Measurements from ENCODE around the gene PRPF6. TPM values are rescaled to one million over a fixed set of nuclear protein-coding genes. Genes with fewer than 3 reads are reported as not detected.

The PRPF6 gene
- total and polyA plus RNA-seq, 2 of the 13 experiments (the other 11 are each of a cell fraction or from before 2014, with no cell fraction given) = 63.7 to 101 TPM

DNA sequence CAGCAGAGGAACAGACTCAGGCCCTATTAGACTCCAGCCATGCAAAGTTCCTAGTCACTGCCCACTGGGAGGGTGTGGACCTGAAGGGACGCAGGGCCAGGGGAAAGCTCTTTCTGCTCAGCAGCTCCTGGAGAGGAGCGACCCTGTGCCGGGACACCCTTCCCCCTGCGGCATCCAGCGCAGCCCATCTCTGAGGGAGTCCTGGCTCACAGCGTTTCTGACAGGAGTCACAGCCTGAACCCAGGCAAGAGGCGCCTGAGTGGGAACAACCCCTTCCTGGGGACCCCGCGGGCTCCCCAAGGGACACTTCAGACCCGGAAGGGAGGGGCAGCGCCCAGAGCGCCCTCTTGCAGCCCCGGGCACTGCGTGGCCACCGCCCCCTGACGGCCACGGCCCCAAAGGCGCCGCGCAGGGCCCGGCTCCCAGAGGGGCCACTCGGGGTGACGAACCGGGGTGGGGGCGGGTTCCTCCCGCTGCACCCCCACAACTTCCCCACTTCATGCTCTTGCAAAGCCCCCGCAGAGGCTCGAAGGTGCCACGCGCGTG is 25.6 kb upstream of the PRPF6 start (continued):
- TF ChIP-seq, protein P1, sequence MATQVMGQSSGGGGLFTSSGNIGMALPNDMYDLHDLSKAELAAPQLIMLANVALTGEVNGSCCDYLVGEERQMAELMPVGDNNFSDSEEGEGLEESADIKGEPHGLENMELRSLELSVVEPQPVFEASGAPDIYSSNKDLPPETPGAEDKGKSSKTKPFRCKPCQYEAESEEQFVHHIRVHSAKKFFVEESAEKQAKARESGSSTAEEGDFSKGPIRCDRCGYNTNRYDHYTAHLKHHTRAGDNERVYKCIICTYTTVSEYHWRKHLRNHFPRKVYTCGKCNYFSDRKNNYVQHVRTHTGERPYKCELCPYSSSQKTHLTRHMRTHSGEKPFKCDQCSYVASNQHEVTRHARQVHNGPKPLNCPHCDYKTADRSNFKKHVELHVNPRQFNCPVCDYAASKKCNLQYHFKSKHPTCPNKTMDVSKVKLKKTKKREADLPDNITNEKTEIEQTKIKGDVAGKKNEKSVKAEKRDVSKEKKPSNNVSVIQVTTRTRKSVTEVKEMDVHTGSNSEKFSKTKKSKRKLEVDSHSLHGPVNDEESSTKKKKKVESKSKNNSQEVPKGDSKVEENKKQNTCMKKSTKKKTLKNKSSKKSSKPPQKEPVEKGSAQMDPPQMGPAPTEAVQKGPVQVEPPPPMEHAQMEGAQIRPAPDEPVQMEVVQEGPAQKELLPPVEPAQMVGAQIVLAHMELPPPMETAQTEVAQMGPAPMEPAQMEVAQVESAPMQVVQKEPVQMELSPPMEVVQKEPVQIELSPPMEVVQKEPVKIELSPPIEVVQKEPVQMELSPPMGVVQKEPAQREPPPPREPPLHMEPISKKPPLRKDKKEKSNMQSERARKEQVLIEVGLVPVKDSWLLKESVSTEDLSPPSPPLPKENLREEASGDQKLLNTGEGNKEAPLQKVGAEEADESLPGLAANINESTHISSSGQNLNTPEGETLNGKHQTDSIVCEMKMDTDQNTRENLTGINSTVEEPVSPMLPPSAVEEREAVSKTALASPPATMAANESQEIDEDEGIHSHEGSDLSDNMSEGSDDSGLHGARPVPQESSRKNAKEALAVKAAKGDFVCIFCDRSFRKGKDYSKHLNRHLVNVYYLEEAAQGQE (IDR thresholded peaks at IDR 0.05; ENCODE audit: borderline replicate concordance in 1 of 2, low read depth in 1 of 2, low read length in 2 of 2) = no peak
- peak; percentile 97; the same call in 1 of the 2 replicates for TF ChIP-seq ZNF354B (CRISPR knock-in tag; IDR thresholded peaks at IDR 0.05)
- TF ChIP-seq, protein P2, sequence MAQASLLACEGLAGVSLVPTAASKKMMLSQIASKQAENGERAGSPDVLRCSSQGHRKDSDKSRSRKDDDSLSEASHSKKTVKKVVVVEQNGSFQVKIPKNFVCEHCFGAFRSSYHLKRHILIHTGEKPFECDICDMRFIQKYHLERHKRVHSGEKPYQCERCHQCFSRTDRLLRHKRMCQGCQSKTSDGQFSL (CRISPR knock-in tag; IDR thresholded peaks at IDR 0.05) = no peak
- no peak for TF ChIP-seq ETV6 (CRISPR knock-in tag; conservative IDR thresholded peaks at IDR 0.05)
- no peak for TF ChIP-seq CEBPG (CRISPR knock-in tag; IDR thresholded peaks at IDR 0.05)
- TF ChIP-seq ZNF441 (CRISPR knock-in tag; IDR thresholded peaks at IDR 0.05; ENCODE audit: borderline replicate concordance) = no peak
- TF ChIP-seq NKX3-1 (CRISPR knock-in tag; IDR thresholded peaks at IDR 0.05) = no peak
- no peak for TF ChIP-seq ZNF724P (CRISPR knock-in tag; IDR thresholded peaks at IDR 0.05; ENCODE audit: borderline replicate concordance)
- no peak for TF ChIP-seq NCOA2 (CRISPR knock-in tag; IDR thresholded peaks at IDR 0.05)
- peak; percentile 96 for TF ChIP-seq ZFP82 (CRISPR knock-in tag; IDR thresholded peaks at IDR 0.05; ENCODE audit: borderline replicate concordance)
- 0 out of 2 replicates have a peak, but pooled peaks have one; percentile 5 for TF ChIP-seq ELF4 (CRISPR knock-in tag; IDR thresholded peaks at IDR 0.05; ENCODE audit: borderline replicate concordance)
- TF ChIP-seq ZFP36 (IDR thresholded peaks at IDR 0.05; ENCODE audit: borderline replicate concordance, low read depth, low read length, partially characterized antibody) = no peak
- no peak for TF ChIP-seq ZNF224 (CRISPR knock-in tag; IDR thresholded peaks at IDR 0.05)
- no peak for TF ChIP-seq ZNF549 (CRISPR knock-in tag; IDR thresholded peaks at IDR 0.05)
- no peak for TF ChIP-seq ZNF678 (CRISPR knock-in tag; IDR thresholded peaks at IDR 0.05)
- no peak for TF ChIP-seq ZNF607 (CRISPR knock-in tag; IDR thresholded peaks at IDR 0.05; ENCODE audit: borderline replicate concordance)
- no peak for TF ChIP-seq MAF1 (CRISPR knock-in tag; IDR thresholded peaks at IDR 0.05; ENCODE audit: borderline replicate concordance)
- no peak for TF ChIP-seq ETV5 (CRISPR knock-in tag; IDR thresholded peaks at IDR 0.05; ENCODE audit: borderline replicate concordance)
- TF ChIP-seq SNAPC2 (CRISPR knock-in tag; IDR thresholded peaks at IDR 0.05) = 0 out of 2 replicates have a peak, but pooled peaks have one; percentile 3
- no peak for TF ChIP-seq ZKSCAN1 (IDR thresholded peaks at IDR 0.05; ENCODE audit: low read length)

All from HepG2 (cell line).